Sigmoid colon (tissue), 7 donors: ENCODE results near the gene LGALS1. TPM values are rescaled to one million over a fixed set of nuclear protein-coding genes. Genes with fewer than 3 reads are reported as not detected.
"Not testable (repeated sequence)": the region's sequence is repeated elsewhere in the genome, so short reads cannot be mapped to it uniquely, and the experiment has no call there.

ENCODE experiments used
- DNase-seq: peaks from one replicate; pipeline ENCODE4 v3.0.0-alpha.2; 2019
- H3K27ac ChIP-seq, 4 donors: fragments of 200-600 bp; sonication (generic); one replicate each; pipeline ENCODE4 v1.5.1; 2016 to 2019; ENCODE audit warnings: mild to moderate bottlenecking in 1 of 4
- H3K27me3 ChIP-seq, 3 donors: fragments of 200-600 bp; sonication (generic); one replicate each; pipeline ENCODE4 v1.5.1; 2019; ENCODE audit warnings: mild to moderate bottlenecking in 1 of 3
- H3K36me3 ChIP-seq, 4 donors: fragments of 200-600 bp; sonication (generic); one replicate each; pipeline ENCODE4 v1.5.1; 2016 to 2019
- H3K4me1 ChIP-seq, 4 donors: fragments of 200-600 bp; sonication (generic); one replicate each; pipeline ENCODE4 v1.5.1; 2017 to 2019
- H3K4me3 ChIP-seq, 4 donors: fragments of 200-600 bp; sonication (generic); one replicate each; pipeline ENCODE4 v1.5.1; 2017 to 2019; ENCODE audit warnings: mild to moderate bottlenecking in 2 of 4, moderate library complexity in 1 of 4
- H3K9me3 ChIP-seq, 4 donors: fragments of 200-600 bp in 3 of 4; sonication (generic) in 3 of 4; one replicate each; pipeline versions ENCODE4 v1.5.1 to v1.6.1; 2013 to 2019
- EP300 ChIP-seq, 4 donors: sonication (generic); formaldehyde crosslinking; IDR thresholded peaks; one replicate each; pipeline ENCODE4 v1.6.1; 2017; ENCODE audit warnings: antibody characterized with exemption in 4 of 4
- POLR2A ChIP-seq, 2 donors: fragments of 450-650 bp; IDR thresholded peaks; one replicate each; pipeline ENCODE4 v1.6.1; 2016; ENCODE audit warnings: antibody characterized with exemption in 2 of 2, mild to moderate bottlenecking in 2 of 2, moderate library complexity in 2 of 2
- POLR2AphosphoS5 ChIP-seq, 4 donors: sonication (generic); formaldehyde crosslinking; IDR thresholded peaks; one replicate each; pipeline ENCODE4 v1.6.1; 2017; ENCODE audit warnings: antibody characterized with exemption in 4 of 4
- WGBS, 2 donors: extraction: QIAGEN DNeasy Blood & Tissue Kit; methylation state at CpG; one replicate each; pipeline ENCODE4 v1.1.7; 2013; 5-methylcytosine and 5-hydroxymethylcytosine counted together
- intact Hi-C: fragments of 100-400 bp; cut with DNase I; formaldehyde crosslinking; loops from one replicate; pipeline ENCODE4 v1.15.1; 2023
- polyA plus RNA-seq, 3 donors: library from polyadenylated mRNA; stranded (reverse); fragments of 200-250 nt; gene quantifications; one replicate each; pipeline ENCODE4 v1.2.3, GENCODE V29; 2013
- total RNA-seq, 4 donors: library from RNA; depleted of rRNA; stranded (reverse); fragments of >200 nt; gene quantifications; one replicate each; pipeline ENCODE4 v1.1.0, GENCODE V29; 2016
- TF ChIP-seq, protein P1 (sequence below), 4 experiments: fragments of 450-650 bp in 3 of 4; fragments of 200-600 bp in 1 of 4; IDR thresholded peaks; one replicate each; pipeline ENCODE4 v1.5.1; 2016 to 2019; ENCODE audit warnings: antibody characterized with exemption in 4 of 4, mild to moderate bottlenecking in 3 of 4, moderate library complexity in 2 of 4
- donor health status: healthy with polysubstance abuse.
- donor health status: Bipolar disorder and iron deficiency.
- donor health status: healthy.

The LGALS1 gene
- total and polyA plus RNA-seq, 7 donors, result 373 to 2,925 (median 911) TPM

DNA sequence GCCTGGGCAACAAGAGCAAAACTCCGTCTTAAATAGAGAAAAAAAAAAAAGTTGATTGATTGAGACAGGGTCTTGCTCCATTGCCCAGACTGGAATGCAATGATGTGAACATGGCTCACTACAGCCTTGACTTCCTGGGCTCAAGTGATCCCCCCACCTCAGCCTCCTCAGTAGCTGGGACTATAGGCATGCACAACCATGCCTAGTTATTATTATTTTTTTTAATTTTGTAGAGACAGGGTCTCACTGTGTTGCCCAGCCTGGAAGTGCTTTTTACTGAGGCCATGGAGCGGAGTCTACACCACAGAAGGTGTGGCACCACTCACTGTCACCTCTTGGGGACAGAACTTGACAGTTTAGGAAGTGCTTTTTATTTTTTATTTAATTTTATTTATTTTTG lies 39.2 kb downstream of the LGALS1 start:
- H3K36me3 ChIP-seq, result no peaks in the 10 kb centered on the region
- H3K27me3 ChIP-seq, result no peaks in the 10 kb centered on the region
- TF ChIP-seq, protein P1, sequence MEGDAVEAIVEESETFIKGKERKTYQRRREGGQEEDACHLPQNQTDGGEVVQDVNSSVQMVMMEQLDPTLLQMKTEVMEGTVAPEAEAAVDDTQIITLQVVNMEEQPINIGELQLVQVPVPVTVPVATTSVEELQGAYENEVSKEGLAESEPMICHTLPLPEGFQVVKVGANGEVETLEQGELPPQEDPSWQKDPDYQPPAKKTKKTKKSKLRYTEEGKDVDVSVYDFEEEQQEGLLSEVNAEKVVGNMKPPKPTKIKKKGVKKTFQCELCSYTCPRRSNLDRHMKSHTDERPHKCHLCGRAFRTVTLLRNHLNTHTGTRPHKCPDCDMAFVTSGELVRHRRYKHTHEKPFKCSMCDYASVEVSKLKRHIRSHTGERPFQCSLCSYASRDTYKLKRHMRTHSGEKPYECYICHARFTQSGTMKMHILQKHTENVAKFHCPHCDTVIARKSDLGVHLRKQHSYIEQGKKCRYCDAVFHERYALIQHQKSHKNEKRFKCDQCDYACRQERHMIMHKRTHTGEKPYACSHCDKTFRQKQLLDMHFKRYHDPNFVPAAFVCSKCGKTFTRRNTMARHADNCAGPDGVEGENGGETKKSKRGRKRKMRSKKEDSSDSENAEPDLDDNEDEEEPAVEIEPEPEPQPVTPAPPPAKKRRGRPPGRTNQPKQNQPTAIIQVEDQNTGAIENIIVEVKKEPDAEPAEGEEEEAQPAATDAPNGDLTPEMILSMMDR (IDR thresholded peaks at IDR 0.05), result no peak
- no peak for TF ChIP-seq EP300 (IDR thresholded peaks at IDR 0.05)
- H3K4me3 ChIP-seq, result no peak overlapping the region
- H3K27ac ChIP-seq, result no peak overlapping the region
- intact Hi-C loops, result no loop called here
- no peaks in the 10 kb centered on the region for H3K9me3 ChIP-seq
- WGBS, 2 donors, result 91 to 93% methylated on average over 2 of the region's 2 CpGs
- DNase-seq, result no peak
- H3K4me1 ChIP-seq, result no peaks in the 10 kb centered on the region

GRCh38 chr22:37715760-37716159 lies 40.3 kb downstream of the LGALS1 start:
- Histone ChIP-seq H3K4me3 (no peak overlapping the region), H3K4me1 (no peaks in the 10 kb centered on the region), H3K36me3 (no peaks in the 10 kb centered on the region), H3K27me3 (no peaks in the 10 kb centered on the region), H3K9me3 (no peaks in the 10 kb centered on the region), H3K27ac (no peak overlapping the region)
- intact Hi-C loops, result no loop called here
- TF ChIP-seq POLR2AphosphoS5 (IDR thresholded peaks at IDR 0.05) (no peak), POLR2A (IDR thresholded peaks at IDR 0.05) (no peak), EP300 (IDR thresholded peaks at IDR 0.05) (no peak)
- TF ChIP-seq, protein P1 (IDR thresholded peaks at IDR 0.05), result no peak
- DNase-seq, result no peak
- WGBS, 2 donors, result 88 to 96% methylated on average over 7 of the region's 7 CpGs

GRCh38 chr22:37716708-37717107 lies 41.3 kb downstream of the LGALS1 start:
- intact Hi-C loops, result no loop called here

GRCh38 chr22:37717235-37717634 lies 41.8 kb downstream of the LGALS1 start:
- H3K4me3 ChIP-seq, intact Hi-C loops, H3K27ac ChIP-seq, H3K9me3 ChIP-seq, H3K27me3 ChIP-seq, H3K36me3 ChIP-seq, H3K4me1 ChIP-seq, DNase-seq: not testable (repeated sequence)
- 91 to 96% methylated on average over 7 of the region's 7 CpGs for WGBS, 2 donors

More at GRCh38 chr22:37716708-37717107, 41.3 kb downstream of the LGALS1 start:
- no peak for DNase-seq
- WGBS, 2 donors, result 95 to 97% methylated on average over 9 of the region's 9 CpGs
- Histone ChIP-seq H3K4me1 (no peaks in the 10 kb centered on the region), H3K9me3 (no peaks in the 10 kb centered on the region), H3K4me3 (no peak overlapping the region), H3K27me3 (no peaks in the 10 kb centered on the region), H3K27ac (no peak overlapping the region), H3K36me3 (no peaks in the 10 kb centered on the region)
- no peak for TF ChIP-seq POLR2AphosphoS5 (IDR thresholded peaks at IDR 0.05)
- TF ChIP-seq, protein P1 (IDR thresholded peaks at IDR 0.05), result no peak
- no peak for TF ChIP-seq EP300 (IDR thresholded peaks at IDR 0.05)
- TF ChIP-seq POLR2A (IDR thresholded peaks at IDR 0.05), result no peak

DNA sequence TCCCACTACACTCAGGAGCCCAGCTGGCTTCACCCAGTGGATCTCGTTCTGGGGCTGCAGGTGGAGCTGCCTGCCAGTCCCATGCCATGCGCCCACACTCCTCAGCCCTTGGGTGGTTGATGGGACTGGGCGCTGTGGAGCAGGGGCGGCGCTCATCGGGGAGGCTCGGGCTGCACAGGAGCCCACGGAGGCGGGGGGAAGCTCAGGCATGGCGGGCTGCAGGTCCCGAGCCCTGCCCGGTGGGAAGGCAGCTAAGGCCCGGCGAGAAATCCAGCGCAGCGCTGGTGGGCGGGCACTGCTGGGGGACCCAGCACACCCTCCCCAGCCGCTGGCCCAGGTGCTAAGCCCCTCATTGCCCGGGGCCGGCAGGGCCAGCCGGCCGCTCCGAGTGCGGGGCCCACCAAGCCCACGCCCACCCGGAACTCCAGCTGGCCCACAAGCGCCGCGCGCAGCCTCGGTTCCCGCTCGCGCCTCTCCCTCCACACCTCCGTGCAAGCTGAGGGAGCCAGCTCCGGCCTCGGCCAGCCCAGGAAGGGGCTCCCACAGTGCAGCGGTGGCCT lies 42.4 kb downstream of the LGALS1 start:
- H3K4me3 ChIP-seq, intact Hi-C loops, H3K27ac ChIP-seq, H3K27me3 ChIP-seq, H3K4me1 ChIP-seq, H3K9me3 ChIP-seq, DNase-seq, H3K36me3 ChIP-seq: not testable (repeated sequence)
- 95 to 96% methylated on average over 38 of the region's 38 CpGs for WGBS, 2 donors

DNA sequence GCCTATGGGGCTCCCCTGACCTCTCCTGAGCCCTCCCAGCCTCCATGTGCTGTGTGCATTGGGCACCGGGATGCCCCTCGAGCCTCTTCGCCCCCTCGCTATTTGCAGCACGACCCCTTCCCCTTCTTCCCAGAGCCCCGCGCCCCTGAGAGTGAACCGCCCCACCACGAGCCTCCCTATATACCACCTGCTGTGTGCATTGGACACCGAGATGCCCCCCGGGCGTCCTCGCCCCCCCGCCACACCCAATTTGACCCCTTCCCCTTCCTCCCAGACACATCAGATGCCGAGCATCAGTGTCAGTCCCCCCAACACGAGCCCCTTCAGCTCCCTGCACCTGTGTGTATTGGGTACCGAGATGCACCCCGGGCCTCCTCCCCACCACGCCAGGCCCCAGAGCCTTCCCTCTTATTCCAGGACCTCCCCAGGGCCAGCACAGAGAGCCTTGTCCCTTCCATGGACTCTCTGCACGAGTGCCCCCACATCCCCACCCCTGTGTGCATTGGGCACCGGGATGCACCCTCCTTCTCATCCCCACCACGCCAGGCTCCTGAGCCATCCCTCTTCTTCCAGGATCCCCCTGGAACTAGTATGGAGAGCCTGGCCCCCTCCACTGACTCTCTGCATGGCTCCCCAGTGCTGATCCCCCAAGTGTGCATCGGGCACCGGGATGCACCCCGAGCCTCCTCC lies 50.3 kb downstream of the LGALS1 start:
- no peaks in the 10 kb centered on the region for H3K27me3 ChIP-seq
- H3K36me3 ChIP-seq, result no peaks in the 10 kb centered on the region
- no peak for DNase-seq
- H3K9me3 ChIP-seq, result no peaks in the 10 kb centered on the region
- no peak overlapping the region for H3K4me3 ChIP-seq
- intact Hi-C loops, result no loop called here
- no peak for TF ChIP-seq POLR2AphosphoS5 (IDR thresholded peaks at IDR 0.05)
- TF ChIP-seq POLR2A (IDR thresholded peaks at IDR 0.05), result no peak
- TF ChIP-seq, protein P1 (IDR thresholded peaks at IDR 0.05), result no peak
- TF ChIP-seq EP300 (IDR thresholded peaks at IDR 0.05), result no peak
- no peak overlapping the region for H3K27ac ChIP-seq
- peaks cover 0 to 10% (median 2%) of the 10 kb centered on the region in 4 donors for H3K4me1 ChIP-seq
- 93 to 95% methylated on average over 25 of the region's 25 CpGs for WGBS, 2 donors
